NOMO-1 treated with dmso at 0.1 percent for 144 hours (cell line): Measurements from ENCODE around the gene SCGB1D4.
A peak's percentile ranks its signal among the peaks of the same experiment; 100 is the strongest.
"Not testable (repeated sequence)": the region's sequence is repeated elsewhere in the genome, so short reads cannot be mapped to it uniquely, and the experiment has no call there.

Source experiments
- DNase-seq: peaks from one replicate; lab custom pipeline; 2025; ENCODE audit not compliant: unreplicated experiment; lab: John Stamatoyannopoulos, UW

The SCGB1D4 gene, protein sequence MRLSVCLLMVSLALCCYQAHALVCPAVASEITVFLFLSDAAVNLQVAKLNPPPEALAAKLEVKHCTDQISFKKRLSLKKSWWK

DNA sequence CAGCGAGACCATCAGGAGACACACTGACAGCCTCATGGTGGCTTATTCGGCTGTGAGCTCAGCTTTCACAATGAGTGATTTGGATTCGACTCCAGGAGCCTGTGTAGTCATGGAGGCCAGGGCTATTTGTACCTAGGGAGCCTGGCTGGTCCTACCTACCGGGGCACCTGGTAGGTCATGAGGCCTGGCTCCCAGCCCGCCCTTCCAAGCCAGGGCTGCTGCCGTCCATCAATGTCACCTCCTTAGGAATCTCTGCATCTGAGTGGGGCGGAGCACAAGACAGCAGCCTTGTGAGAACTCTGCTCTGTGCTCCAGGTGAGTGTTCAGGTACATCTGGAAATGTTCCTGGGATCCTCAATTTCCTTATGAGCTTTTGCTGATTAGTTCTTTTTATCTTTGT lies at the start of gene SCGB1D4:
Gene SCGB1D4, minus strand, starts transcription at position 101 of the 400 bp plus-strand sequence. Its CDS starts 65 bp downstream, at position 36.
- DNase-seq = no peak

DNA sequence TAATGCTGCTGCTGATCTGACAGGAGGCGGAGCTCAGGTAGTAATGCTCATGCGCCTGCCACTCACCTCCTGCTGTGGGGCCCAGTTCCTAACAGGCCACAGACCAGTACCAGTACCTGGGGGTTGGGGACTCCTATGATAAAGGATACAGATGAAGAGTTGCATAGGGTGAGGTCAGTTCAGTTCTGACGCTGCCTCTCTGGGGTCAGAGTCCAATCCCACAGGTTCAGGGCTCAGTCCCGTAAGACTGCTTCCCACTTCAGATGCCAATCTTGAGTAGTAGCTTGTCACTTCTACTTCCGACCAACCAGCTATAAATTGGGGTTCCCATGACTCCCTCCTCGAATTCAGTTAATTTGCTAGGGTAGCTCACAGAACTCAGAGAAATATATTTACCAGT lies 47.0 kb upstream of the SCGB1D4 start:
- no peak for DNase-seq

DNA sequence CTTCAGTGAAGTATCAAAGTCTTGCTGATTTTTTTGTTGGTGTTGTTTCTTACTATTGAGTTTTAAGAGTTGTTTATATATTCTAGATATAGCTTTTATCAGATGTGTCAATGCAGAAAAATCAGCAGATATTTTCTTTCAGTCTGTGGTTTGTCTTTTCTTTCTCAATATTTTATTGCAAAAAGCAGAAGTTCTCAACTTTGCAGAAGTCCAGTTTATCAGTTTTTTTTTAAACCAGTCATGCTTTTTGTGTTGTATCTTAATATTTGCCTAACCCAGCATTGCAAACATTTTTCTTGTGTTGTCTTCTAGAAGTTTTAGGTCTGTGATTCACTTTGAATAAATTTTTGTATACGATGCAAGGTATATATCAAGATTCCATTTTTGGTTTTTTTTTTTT lies 45.3 kb upstream of the SCGB1D4 start:
- DNase-seq = peak; percentile 63

DNA sequence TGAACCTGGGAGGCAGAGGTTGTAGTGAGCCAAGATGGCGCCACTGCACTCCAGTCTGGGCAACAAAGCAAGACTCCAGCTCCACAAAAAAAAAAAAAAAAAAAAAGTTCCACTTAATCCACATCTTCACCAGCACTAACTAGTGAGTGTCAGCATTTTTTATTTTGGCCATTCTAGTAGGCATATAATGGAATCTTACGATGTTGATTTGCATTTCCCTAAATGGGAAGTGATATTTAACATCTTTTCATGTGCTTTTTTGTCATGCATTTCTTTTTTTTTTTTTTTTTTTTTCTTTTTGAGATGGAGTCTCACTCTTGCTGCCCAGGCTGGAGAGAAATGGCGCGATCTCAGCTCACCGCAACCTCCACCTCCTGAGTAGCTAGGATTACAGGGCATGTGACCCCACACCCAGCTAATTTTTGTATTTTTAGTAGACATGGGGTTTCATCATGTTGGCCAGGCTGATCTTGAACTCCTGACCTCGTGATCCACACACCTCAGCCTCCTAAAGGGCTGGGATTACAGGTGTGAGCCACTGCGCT lies 44.8 kb upstream of the SCGB1D4 start:
- peak; percentile 49 for DNase-seq

DNA sequence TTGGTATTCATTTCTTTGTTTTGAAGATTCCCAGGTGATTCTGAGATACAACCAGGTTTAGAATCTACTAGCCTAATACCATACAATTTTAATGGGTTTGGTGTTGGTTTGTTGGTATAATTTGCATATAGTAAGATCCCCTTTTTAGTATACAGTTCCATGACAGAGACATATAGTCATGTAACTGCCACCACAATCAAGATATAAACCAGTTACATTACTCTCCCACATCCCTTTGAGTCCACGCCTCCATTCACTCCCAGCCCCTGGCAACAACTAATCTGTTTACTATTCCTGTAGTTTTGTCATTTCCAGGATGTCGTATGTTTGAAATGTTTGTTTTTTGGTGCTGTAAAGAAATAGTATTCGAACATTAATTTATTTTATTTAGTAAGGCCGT lies 42.7 kb upstream of the SCGB1D4 start:
- DNase-seq = no peak

DNA sequence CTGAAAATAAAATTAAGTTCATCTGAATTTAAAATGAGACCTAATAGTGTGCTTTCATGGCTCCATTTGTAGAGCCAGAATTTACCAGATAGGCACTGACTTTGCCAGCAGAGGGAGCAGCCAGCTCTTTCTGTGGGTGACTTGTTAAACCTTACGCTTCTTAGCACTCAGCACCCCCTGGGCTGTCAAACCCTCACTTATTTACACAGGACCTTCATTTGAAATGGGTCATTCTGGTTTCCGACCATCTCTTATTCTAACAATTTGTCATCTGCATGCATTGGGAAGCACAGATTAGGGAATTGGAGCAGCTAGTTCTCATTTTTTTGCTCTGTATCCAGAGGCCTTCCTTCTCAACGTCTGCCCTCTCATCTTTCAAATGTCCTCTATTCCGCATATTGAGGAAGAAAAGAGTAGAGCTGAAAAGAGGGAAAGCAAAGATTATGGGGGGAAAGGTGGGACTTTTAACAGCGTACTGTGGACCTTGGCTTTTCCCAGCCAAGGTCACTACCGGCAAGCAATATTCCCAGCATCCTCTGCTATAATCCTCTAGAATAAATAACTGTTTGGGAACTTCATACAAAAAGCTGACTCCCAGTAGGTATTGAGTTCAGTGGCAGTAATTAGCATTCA lies 41.5 kb upstream of the SCGB1D4 start:
- peak; percentile 27 for DNase-seq

DNA sequence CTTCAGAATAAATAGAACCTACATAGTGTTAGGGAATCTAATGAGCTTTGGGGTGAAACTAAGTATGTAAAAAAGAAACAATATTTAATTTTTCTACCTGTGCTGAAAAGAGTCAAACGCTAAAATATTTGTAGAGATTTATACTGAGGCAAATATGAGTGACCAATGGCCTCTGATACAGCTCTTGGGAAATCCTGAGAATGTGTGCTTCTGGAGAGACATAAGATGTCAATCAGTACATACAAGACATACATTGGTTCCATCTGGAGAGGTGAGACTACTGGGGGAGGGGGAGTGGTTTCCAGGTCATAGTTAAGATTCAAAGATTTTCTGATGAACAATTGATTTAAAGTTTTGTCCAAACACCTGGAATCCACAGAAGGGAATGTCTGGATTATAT lies 39.3 kb upstream of the SCGB1D4 start:
- no peak for DNase-seq

DNA sequence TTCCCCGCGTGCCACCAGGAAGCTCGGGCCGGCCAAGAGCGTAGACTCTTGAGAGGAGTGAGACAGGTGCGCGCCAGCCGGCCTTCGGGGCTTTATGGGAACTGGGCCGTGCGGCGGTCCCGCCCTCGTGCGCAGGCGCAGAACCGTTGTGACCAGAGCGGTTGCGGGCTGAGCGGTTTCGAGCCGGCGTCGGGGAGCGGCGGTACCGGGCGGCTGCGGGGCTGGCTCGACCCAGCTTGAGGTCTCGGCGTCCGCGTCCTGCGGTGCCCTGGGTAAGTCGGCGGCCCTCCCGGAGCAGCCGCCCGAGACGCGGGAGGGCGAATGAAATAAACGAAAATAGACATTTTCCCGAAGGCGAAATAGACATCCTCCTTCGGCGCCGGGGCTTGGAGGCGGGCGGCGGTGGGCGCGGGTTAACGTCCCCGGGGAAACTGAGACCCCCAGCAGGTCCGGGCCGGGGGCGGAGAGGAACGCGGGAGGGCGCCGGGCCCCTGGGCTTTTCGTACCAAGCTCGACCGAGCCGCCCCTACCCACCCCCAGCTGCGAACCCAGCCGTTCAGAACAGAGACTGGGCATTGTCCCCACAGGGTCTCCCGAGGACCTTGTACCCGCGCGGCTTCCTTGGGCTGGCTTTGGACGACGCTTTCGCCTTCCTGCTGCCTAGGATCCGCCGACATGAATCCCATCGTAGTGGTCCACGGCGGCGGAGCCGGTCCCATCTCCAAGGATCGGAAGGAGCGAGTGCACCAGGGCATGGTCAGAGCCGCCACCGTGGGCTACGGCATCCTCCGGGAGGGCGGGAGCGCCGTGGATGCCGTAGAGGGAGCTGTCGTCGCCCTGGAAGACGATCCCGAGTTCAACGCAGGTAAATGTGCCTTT lies 38.7 kb upstream of the SCGB1D4 start, which contains the start of gene ASRGL1:
Gene ASRGL1, plus strand, starts transcription at position 146 of the 879 bp plus-strand sequence. Its CDS starts 530 bp downstream, at position 676.
- peak; percentile 57 for DNase-seq

DNA sequence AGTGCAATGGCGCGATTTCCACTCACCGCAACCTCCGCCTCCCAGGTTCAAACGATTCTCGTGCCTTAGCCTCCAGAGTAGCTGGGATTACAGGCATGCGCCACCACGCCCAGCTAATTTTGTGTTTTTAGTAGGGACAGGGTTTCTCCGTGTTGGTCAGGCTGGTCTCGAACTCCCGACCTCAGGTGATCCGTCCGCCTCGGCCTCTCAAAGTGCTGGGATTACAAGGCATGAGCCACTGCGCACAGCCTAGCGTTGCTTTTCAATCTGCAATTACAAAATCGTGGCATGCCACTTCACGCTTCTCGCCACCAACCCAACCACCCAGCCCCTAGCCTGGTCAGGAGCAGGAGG lies 38.1 kb upstream of the SCGB1D4 start:
- DNase-seq = not testable (repeated sequence)

DNA sequence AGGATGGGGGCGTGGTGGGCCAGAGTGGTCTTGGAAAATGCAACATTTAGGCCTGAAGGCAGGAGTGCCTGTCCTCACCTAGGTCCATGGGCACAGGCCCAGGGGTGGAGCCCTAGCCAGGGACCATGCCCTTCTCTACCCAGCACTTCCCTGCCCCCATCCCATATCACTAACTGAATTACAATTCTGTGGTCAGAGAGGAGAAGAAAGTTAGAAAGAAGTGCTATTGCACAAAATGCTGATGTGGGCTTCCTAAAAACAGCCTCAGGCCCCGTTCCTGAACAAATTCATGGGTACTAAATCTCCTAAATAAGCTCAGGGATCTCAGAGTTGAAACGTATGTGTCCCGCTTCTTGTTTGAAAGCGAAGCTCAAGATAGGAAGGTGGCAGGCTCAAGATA lies 34.9 kb upstream of the SCGB1D4 start:
- DNase-seq = peak; percentile 41

DNA sequence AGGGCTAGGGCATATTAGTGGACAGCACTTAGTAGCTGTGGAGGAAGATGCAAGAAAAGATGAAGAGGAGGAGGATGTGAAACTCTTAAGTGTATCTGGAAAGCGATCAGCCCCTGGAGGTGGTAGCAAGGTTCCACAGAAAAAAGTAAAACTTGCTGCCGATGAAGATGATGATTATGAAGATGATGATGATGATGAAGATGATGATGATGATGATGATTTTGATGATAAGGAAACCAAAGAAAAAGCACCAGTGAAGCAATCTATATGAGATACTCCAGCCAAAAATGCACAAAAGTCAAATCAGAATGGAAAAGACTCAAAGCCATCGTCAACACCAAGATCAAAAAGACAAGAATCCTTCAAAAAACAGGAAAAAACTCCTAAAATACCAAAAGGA lies 32.4 kb upstream of the SCGB1D4 start:
- not testable (repeated sequence) for DNase-seq

DNA sequence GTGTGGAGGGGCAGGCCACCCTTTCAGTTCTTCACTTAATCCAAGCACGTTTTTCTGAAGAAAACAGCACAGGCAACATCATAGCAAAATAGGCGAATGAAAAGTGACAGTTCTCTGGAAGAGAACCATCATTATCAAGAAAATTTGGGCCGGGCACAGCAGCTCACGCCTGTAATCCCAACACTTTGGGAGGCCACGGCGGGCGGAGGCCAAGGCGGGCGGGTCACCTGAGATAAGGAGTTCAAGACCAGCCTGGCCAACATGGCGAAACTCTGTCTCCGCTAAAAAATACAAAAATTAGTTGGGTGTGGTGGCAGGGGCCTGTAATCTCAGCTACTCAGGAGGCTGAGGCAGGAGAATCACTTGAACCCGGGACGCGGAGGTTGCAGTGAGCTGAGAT lies 28.7 kb upstream of the SCGB1D4 start:
- not testable (repeated sequence) for DNase-seq

DNA sequence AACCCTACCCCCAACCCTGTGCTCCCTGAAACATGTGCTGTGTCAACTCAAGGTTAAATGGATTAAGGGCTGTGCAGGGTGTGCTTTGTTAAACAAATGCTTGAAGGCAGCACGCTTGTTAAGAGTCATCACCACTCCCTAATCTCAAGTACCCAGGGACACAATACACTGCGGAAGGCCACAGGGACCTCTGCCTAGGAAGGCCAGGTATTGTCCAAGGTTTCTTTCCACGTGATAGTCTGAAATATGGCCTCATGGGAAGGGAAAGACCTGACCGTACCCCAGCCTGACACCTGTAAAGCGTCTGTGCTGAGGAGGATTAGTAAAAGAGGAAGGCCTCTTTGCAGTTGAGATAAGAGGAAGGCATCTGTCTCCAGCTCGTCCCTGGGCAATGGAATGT lies 27.8 kb upstream of the SCGB1D4 start:
- DNase-seq = not testable (repeated sequence)

DNA sequence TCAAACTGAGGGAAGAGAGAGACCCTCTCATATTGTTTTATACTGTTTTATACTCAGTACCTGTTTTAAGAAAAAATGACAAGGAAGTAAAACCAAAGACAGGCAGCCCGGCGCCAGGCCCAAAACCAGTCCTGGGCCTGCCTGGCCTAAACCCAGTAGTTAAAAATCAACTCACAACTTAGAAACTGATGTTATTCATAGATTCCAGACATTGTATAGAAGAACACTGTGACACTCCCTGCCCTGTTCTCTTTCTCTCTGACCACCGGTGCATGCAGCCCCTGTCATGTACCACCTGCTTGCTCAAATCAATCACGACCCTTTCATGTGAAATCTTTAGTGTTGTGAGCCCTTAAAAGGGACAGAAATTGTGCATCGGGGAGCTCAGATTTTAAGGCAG lies 26.9 kb upstream of the SCGB1D4 start:
- DNase-seq = not testable (repeated sequence)

DNA sequence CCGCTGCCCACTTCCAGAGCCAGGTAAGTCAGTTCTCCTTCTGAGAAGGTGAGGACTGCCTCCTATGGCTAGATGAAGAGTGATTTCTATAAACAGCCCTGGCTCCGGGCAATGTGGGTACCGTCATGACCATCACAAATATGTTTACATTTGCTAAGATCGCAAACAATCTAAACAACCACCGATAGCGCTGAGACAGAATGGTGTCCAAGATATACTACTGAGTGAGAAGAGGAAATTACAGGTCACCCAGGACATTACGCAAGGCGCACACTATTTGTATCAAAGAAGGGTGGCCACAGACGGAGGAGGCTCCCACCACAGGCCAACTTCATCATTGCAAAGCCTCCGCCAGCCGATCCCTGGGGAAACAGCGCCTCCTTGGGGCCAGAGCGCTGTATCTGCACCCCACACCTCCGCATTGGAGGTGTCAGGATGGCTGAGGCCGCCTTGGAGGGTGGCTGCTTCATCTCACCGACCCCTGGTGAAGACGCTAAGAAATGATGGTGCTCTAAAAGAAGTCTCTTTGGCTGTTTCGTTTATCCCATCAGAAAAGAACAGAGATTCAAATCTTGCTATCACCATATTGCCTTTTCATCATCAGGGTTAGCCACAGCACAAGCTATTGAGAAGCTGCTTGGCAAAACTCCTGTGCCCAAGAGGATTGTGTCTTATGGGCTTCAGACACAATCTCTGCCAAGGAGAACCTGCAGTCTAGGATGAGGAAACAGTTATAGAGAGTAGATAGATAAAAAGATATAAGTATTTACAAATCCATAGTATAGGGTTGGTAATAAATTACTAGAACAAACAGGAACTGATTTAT lies 26.1 kb upstream of the SCGB1D4 start:
- DNase-seq = peak; percentile 67

DNA sequence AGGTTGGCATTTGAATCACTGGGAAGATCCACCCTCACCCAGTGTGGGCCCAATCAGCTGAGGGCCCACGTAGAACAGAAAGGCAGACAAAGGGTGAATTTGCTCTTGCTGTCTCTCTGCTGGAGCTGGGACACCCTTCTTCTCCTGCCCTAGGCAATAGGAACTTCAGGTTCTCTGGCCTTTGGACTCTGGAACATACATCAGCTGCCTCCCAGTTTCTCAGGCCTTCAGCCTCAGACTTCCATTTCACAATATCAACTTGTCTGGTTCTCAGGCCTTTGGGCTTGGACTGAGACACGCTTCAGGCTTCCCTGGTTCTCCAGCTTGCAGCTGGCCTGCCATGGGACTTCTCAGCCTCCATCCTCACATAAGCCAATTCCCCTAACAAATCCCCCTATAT lies 23.6 kb upstream of the SCGB1D4 start:
- DNase-seq = no peak

DNA sequence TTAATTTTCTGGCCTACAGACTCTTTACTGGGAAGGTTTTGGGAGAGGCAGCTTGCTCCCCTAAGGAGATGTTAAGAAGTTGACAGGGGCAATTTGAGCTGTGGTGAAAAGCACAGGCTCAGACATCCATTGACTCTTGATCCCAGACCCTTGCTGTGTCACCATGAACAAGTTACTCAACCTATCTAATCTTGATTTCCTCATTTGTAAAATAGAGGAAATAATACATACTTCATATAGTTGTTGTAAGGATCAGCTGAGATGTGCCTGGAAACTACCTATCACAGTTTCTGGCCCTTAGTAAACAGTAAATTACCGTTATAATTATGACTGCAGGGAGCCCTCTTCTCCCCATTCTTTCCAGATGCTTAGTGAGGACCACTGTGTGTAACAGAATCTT lies 16.6 kb upstream of the SCGB1D4 start:
- DNase-seq = no peak

DNA sequence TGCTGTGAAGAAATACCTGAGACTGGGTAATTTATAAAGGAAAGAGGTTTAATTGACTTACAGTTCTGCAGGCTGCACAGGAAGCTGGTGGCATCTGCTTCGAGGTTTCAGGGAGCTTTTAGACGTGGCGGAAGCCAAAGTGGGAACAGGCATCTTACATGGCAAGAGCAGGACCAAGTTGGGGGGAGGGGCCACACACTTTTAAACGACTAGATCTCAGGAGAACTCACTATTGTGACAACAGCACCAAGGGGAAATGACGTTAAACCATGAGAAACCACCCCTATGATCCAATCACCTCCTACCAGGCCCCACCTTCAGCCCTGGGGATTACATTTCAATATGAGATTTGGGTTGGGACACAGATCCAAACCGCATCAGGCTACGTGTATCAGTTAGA lies 11.1 kb upstream of the SCGB1D4 start:
- DNase-seq = no peak

DNA sequence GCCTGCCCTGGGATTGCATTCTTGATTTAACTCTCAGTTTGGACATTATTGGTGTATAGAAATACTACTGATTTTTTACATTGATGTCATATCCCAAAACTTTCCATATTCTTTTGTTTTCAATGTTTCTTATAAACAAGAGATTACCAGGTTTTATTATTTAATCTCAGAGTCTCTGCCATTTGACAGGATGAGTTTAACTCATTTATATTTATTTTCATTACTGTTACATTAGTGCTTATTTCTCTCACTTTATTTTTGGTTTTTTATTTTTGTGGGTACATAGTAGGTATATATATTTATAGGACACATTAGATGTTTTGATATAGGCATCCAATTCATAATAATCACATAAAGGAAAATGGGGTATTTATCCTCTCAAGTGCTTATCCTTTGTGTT lies 9.1 kb upstream of the SCGB1D4 start:
- no peak for DNase-seq

DNA sequence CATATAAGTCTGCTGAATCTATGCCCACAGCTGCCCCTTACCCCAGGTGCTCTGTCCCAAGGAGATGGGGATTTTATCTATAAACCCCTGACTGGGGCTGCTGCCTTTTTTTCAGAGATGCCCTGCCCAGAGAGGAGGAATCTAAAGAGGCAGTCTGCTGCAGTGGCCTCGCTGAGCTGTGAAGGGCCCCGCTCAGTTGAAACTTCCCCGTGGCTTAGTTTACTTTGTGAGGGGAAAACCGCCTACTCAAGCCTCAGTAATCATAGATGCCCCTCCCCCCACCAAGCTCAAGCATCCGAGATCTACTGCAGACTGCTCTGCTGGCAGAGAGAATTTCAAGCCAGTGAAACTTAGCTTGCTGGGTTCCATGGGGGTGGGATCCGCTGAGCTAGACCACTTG lies 7.4 kb upstream of the SCGB1D4 start:
- DNase-seq = no peak

DNA sequence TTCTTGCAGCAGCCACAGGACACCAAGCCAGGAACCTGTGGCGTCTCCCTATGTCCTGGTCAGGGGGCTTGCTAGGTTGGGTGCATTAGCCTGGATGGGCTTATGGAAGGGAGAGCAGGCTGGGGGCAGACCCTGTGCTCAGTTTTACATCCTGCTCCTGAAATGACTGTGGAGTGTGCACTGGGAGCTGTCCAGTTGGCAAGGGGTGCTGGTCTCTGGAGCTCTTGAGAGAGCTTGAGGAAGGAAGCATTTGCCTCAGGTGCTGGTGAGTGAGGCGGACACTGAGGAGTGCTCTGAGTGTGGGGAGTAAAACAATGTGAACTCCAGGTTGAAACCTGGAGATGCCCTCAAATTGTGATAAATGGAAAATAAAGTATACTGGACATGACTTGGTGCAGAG lies 3.4 kb downstream of the SCGB1D4 start:
- DNase-seq = no peak
